K562 (cell line): ENCODE measurements around the gene BCL6B. TPM values are rescaled to one million over a fixed set of nuclear protein-coding genes. Genes with fewer than 3 reads are reported as not detected.
A peak's percentile ranks its signal among the peaks of the same experiment; 100 is the strongest.

Experiments
- BCL6 ChIP-seq: fragments of 250-450 bp; sonication (Bioruptor Pico); IDR thresholded peaks from 2 replicates; pipeline ENCODE4 v1.4.0; 2020
- CCNT2 ChIP-seq: IDR thresholded peaks from 2 replicates; pipeline ENCODE4 v1.6.1; 2011; ENCODE audit warnings: borderline replicate concordance, low read depth, mild to moderate bottlenecking, moderate library complexity, mixed read lengths, low read length; ENCODE audit not compliant: insufficient read length; ENCODE audit errors: extremely low read depth
- CREM ChIP-seq: IDR thresholded peaks from 2 replicates; pipeline ENCODE4 v1.6.1; 2014; ENCODE audit warnings: antibody characterized with exemption, low read depth
- CXXC5 ChIP-seq: fragments of 250-450 bp; sonication (Bioruptor Pico); IDR thresholded peaks from 2 replicates; pipeline ENCODE4 v1.8.0; 2022; ENCODE audit warnings: inconsistent platforms, mild to moderate bottlenecking, moderate library complexity
- ETS2 ChIP-seq: IDR thresholded peaks from 2 replicates; pipeline ENCODE4 v1.6.1; 2016; ENCODE audit warnings: borderline replicate concordance, missing genetic modification characterization, mild to moderate bottlenecking, moderate library complexity, missing compliant biosample characterization; ENCODE audit not compliant: poor library complexity, severe bottlenecking
- FOS ChIP-seq: IDR thresholded peaks from 3 replicates; pipeline ENCODE4 v1.6.1; 2011; ENCODE audit not compliant: insufficient read length; ENCODE audit errors: extremely low read depth
- JUND ChIP-seq, 2 experiments: IDR thresholded peaks; 2 replicates in 1 of 2; 3 replicates in 1 of 2; pipeline ENCODE4 v1.6.1; 2011; ENCODE audit warnings: borderline replicate concordance in 2 of 2, low read depth in 2 of 2, low read length in 2 of 2, improper control_type of control experiment in 1 of 2, missing biosample characterization in 1 of 2, missing genetic modification characterization in 1 of 2, missing genetic modification reagents in 1 of 2
- MTA3 ChIP-seq: fragments of 450-650 bp; formaldehyde crosslinking; IDR thresholded peaks from 2 replicates; pipeline ENCODE4 v1.6.1; 2017; ENCODE audit warnings: mild to moderate bottlenecking, borderline replicate concordance
- MTF1 ChIP-seq: fragments of 250-450 bp; sonication (Bioruptor Pico); IDR thresholded peaks from 2 replicates; pipeline ENCODE4 v1.9.0; 2021; ENCODE audit warnings: moderate library complexity, mild to moderate bottlenecking, inconsistent platforms, borderline replicate concordance
- PCBP1 ChIP-seq: fragments of 200-400 bp; formaldehyde crosslinking; IDR thresholded peaks from 2 replicates; pipeline ENCODE4 v1.6.1; 2018; ENCODE audit warnings: mild to moderate bottlenecking, low read depth, low read length; ENCODE audit not compliant: poor library complexity, severe bottlenecking
- RHOXF2B ChIP-seq: fragments of 250-450 bp; sonication (Bioruptor Pico); conservative IDR thresholded peaks from 2 replicates; pipeline ENCODE4 v1.5.1; 2021
- SNRNP70 ChIP-seq: fragments of 200-400 bp; formaldehyde crosslinking; optimal IDR thresholded peaks from 2 replicates; pipeline ENCODE3; 2017; ENCODE audit warnings: low read depth, low read length
- ZFP91 ChIP-seq: sonication (generic); formaldehyde crosslinking; IDR thresholded peaks from 2 replicates; pipeline ENCODE4 v1.8.0; 2022; ENCODE audit warnings: mild to moderate bottlenecking, missing genetic modification reagents
- ZNF707 ChIP-seq: fragments of 250-450 bp; sonication (Bioruptor Pico); conservative IDR thresholded peaks from 2 replicates; pipeline ENCODE4 v1.8.0; 2022; ENCODE audit warnings: inconsistent platforms, mild to moderate bottlenecking, moderate library complexity
- polyA plus RNA-seq, 8 experiments: library from polyadenylated mRNA; depleted of rRNA in 4 of 8; stranded (reverse) in 5 of 8; unstranded in 3 of 8; fragments of >200 nt; fragmentation: Nextera tagmentation in 2 of 8; fragmentation: Illumina TruSeq in 1 of 8; extraction: Ambion mirVana in 2 of 8; extraction: Trizol in 1 of 8; gene quantifications; 2 replicates each; pipeline versions ENCODE4 v1.2.1 to v1.2.3, GENCODE V29; 2011 to 2014; ENCODE audit warnings: inconsistent platforms in 1 of 8, missing spikeins in 1 of 8
- total RNA-seq, 7 experiments: library from RNA; depleted of rRNA in 6 of 7; stranded (reverse); fragments of >200 nt in 6 of 7; fragmentation: Illumina TruSeq in 2 of 7; extraction: Trizol in 2 of 7; gene quantifications; 2 replicates each; pipeline versions ENCODE4 v1.2.1 to v1.2.3, GENCODE V29; 2011 to 2021; ENCODE audit warnings: low replicate concordance in 1 of 7
- TF ChIP-seq, protein P1 (sequence below): fragments of 250-450 bp; sonication (Bioruptor Pico); IDR thresholded peaks from 2 replicates; pipeline ENCODE4 v1.5.0; 2021
- TF ChIP-seq, protein P2 (sequence below), 2 experiments: fragments of 150-350 bp in 1 of 2; IDR thresholded peaks; 2 replicates each; pipeline ENCODE4 v1.6.1; 2012 to 2016; ENCODE audit warnings: low read depth in 2 of 2, low read length in 2 of 2, mild to moderate bottlenecking in 1 of 2, moderate library complexity in 1 of 2

BCL6B gene
- total and polyA plus RNA-seq, 9 of the 15 experiments (the other 6 are each of a cell fraction or from before 2014, with no cell fraction given), result 0.89 to 5.0 (median 3.6) TPM

GRCh38 chr17:6998855-6999508 lies 23.9 kb upstream of the BCL6B start (continued):
- TF ChIP-seq MTF1 (no peak), BCL6 (CRISPR knock-in tag) (no peak), RHOXF2B (CRISPR knock-in tag) (no peak), CCNT2 (peak; percentile 47), JUND (IDR thresholded peaks at IDR 0.05; ENCODE audit: borderline replicate concordance, low read depth, low read length) (peak; percentile 99), JUND (tag; IDR thresholded peaks at IDR 0.05; ENCODE audit: borderline replicate concordance, low read depth, low read length) (peak; percentile 97), ZFP91 (no peak), ZNF707 (no peak), PCBP1 (no peak), FOS (peak; percentile 61), CREM (peak; percentile 50), CXXC5 (CRISPR knock-in tag) (peak; percentile 31; the same call in 1 of the 2 replicates), MTA3 (peak; percentile 62; the same call in 1 of the 2 replicates), SNRNP70 (no peak), ETS2 (tag) (no peak)
- TF ChIP-seq, protein P1, sequence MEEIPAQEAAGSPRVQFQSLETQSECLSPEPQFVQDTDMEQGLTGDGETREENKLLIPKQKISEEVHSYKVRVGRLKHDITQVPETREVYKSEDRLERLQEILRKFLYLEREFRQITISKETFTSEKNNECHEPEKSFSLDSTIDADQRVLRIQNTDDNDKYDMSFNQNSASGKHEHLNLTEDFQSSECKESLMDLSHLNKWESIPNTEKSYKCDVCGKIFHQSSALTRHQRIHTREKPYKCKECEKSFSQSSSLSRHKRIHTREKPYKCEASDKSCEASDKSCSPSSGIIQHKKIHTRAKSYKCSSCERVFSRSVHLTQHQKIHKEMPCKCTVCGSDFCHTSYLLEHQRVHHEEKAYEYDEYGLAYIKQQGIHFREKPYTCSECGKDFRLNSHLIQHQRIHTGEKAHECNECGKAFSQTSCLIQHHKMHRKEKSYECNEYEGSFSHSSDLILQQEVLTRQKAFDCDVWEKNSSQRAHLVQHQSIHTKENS (CRISPR knock-in tag), result no peak
- TF ChIP-seq, protein P2, sequence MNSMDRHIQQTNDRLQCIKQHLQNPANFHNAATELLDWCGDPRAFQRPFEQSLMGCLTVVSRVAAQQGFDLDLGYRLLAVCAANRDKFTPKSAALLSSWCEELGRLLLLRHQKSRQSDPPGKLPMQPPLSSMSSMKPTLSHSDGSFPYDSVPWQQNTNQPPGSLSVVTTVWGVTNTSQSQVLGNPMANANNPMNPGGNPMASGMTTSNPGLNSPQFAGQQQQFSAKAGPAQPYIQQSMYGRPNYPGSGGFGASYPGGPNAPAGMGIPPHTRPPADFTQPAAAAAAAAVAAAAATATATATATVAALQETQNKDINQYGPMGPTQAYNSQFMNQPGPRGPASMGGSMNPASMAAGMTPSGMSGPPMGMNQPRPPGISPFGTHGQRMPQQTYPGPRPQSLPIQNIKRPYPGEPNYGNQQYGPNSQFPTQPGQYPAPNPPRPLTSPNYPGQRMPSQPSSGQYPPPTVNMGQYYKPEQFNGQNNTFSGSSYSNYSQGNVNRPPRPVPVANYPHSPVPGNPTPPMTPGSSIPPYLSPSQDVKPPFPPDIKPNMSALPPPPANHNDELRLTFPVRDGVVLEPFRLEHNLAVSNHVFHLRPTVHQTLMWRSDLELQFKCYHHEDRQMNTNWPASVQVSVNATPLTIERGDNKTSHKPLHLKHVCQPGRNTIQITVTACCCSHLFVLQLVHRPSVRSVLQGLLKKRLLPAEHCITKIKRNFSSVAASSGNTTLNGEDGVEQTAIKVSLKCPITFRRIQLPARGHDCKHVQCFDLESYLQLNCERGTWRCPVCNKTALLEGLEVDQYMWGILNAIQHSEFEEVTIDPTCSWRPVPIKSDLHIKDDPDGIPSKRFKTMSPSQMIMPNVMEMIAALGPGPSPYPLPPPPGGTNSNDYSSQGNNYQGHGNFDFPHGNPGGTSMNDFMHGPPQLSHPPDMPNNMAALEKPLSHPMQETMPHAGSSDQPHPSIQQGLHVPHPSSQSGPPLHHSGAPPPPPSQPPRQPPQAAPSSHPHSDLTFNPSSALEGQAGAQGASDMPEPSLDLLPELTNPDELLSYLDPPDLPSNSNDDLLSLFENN (IDR thresholded peaks at IDR 0.05; ENCODE audit: low read depth in 2 of 2, low read length in 2 of 2), result no peak
